HG03354 (cell line): ENCODE results near the gene TTC32.
"Not testable (repeated sequence)": the region's sequence is repeated elsewhere in the genome, so short reads cannot be mapped to it uniquely, and the experiment has no call there.

Experiments used
- ATAC-seq: cut with Tn5 transposase; IDR thresholded peaks from one replicate; pipeline ENCODE4 v1.9.1; 2021; ENCODE audit warnings: mild to moderate bottlenecking; ENCODE audit not compliant: unreplicated experiment, poor library complexity, severe bottlenecking

Gene TTC32

DNA sequence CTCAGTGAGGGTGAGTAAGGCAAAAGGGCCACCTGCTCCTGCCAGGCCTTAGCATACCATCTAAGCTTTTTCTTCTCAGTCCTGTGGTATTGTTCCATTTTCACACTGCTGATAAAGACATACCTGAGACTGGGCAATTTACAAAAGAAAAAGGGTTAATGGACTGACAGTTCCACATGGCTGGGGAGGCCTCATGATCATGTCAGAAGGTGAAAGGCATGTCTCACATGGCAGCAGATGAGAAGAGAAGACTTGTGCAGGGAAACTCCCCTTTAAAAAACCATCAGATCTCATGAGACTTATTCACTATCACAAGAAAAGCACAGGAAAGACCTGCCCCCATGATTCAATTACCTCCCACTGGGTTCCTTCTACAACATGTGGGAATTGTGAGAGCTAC lies 21.6 kb downstream of the TTC32 start:
- ATAC-seq, result not testable (repeated sequence)

DNA sequence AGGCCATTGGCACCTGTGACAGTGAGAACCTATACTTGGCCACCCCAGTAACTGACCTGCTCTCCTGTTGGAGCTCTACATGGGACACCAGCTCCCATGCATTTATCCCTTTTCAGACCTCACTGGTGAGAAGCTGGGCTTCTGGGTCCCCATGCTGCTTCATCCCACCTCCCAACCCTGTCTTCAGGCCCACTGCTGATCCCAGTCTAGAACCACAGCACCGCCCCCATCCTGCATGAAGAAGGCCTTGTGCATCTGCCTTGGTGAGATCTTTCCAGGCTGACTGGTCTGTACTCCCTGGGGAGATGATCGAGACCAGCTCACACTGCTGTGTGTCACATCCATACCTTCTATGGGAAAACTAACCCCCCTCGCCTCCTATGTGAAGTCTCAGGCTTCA lies 22.7 kb downstream of the TTC32 start:
- ATAC-seq, result no peak

DNA sequence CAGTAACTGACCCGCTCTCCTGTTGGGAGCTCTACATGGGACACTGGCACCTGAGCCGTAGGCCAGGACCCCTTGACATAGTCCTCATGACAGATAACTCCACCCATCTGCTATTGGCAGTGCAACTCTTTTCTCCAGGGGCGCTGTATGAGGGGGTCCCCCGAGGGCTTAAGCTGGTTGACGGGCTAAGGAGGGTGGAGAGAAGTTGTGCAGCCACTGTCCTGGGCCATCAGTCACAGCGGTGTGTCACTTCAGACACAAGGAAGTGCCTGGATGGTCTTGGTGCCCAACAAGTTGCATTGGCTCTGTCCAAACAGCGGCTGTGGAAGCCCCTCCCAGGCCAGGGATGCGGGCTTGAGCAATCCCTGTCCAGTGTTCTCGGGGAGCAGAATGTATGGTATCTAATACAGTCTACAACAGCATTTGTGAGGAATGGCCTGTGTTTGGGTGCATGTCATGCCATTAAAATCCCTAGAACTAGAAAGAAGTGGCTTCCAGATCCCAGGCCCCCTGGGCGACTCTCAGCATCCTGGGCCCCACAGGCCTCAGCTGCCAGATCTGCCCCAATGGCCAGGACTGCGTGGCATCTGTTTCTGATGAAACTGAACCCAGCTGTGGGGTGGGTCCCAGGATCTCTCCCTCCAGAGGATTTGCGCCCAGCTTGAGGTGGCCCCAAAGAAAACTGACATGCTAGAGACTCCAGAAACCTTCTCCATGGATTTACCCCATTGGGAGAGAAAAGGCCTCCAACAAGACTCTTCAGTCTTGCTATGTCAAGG lies 23.3 kb downstream of the TTC32 start:
- no peak for ATAC-seq

DNA sequence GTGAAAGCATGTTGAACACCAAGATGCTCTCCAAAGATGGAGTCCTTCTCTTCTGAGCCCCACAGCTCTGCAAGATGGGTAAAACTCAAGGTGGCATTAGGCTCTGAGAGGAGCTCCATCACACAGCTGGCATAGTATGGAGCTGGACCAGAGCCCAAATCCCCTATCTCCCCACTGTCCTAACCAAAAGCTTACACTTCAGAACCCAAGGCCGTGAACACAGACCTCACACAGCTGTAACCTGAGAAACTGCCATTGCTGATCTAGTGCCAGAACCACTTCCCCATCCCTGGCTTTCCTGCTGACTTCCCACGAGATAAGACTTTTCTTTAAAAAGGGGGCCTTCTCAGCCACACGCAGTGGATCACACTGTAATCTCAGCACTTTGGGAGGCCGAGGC lies 25.0 kb downstream of the TTC32 start:
- no peak for ATAC-seq

DNA sequence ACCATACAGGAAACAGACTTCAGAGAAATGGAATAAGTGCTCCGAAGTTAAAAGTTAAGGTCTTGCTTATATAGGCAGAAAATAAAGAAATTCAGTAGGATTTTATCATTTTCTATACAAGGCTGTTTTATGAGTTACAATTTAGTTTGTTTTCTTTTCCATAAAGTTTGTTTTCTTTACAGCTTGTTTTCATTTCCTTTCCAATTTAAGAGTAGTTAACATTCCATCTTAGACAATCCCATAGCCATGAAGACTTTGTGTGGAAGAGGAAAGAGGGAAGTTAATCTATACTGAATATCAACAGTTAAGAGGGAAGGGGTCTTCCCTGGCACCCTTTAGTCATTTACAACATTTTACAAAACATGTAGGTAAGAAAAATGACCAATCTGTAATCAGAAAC lies 26.5 kb downstream of the TTC32 start:
- ATAC-seq, result no peak

DNA sequence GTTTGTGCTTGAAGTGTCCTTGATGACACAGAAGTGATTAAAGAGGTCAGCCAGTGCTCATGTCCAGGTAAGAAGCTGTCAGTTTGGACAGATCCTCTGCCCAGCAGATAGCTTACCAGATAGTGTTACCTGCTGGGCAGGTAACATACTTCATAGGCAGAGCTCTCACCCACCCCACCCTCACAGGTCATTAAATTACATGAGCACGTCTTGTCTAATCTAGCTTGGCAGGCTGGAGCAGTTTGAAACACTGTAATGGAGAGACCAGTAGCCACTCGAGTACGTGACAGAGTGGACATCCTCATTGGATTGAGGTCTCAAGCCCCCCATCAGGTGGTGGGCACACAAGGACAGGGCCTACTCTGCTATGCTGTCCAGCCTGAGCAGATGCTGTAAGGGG lies 27.1 kb downstream of the TTC32 start:
- ATAC-seq, result no peak

DNA sequence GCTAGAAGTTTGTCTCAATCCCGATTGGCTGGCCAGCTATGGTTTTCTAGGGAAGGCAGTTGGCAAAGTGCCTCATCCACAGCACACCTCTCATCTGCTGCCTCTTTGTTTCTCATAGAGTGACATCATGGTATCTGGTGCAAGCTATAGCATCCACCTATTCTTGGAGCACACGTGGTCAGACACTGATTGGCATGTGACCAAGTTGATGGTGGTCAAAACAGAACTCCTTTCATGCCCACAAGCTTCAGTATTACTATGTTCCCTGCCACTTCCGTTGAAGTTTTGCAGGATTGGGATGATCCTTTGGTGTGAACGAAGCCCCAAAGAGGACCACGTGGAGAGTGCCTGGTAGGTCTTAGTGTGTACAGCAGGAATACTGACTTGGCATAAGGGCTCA lies 28.8 kb downstream of the TTC32 start:
- ATAC-seq, result no peak

DNA sequence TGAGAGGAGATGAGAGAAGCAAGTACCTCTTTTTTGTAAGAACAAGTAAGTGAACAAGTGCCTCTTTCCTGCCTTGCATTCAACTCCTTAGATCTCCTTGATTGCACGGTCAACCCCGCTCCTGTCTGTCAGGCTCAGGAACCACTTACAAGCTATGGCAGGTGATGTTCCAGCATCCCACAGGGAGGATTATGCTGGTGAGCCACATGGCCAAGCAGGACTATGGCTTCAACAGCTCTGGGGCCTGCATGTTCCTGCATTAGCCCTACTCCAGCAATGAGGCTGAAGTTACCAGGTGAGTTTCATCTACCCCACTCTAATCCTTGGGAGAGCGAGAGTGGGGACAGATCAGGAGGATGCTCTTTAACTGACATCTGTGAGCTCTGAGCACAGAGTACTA lies 29.5 kb downstream of the TTC32 start:
- no peak for ATAC-seq

DNA sequence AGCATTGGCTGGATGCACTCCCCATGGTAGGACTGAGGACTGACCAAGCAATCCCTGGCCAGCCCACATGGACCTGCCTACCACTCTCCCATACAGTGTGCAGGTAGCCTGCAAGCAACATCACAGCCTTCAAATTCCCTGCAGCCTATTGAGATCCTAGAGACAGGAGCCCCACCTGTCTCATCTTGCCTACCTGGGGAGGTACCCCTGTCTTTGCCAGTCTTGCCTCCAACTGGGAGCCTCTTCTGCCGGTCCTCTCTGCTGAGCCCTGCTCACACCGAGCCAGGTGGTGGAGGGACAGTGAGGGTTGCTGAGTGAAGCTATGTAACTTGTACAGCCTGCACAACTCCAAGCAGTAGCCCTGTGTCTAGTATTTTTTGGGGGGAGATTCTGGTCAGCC lies 29.9 kb downstream of the TTC32 start:
- ATAC-seq, result no peak

DNA sequence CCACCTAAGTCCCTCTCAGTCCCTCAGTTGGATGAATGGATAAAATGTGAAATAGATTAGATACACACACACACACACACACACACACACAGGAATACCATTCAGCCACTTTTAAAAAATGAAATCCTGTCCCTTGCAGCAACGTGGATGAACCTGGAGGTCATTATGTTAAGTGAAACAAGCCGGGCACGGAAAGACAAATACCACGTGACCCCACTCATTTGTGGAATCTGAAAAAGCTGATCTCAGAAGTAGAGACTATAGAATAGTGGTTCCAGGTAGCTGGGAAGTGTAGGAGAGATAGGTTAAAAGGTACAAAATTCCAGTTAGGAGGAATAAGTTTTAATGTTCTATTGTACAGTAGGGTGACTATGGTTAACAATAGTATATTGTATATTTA lies 31.0 kb downstream of the TTC32 start:
- no peak for ATAC-seq

DNA sequence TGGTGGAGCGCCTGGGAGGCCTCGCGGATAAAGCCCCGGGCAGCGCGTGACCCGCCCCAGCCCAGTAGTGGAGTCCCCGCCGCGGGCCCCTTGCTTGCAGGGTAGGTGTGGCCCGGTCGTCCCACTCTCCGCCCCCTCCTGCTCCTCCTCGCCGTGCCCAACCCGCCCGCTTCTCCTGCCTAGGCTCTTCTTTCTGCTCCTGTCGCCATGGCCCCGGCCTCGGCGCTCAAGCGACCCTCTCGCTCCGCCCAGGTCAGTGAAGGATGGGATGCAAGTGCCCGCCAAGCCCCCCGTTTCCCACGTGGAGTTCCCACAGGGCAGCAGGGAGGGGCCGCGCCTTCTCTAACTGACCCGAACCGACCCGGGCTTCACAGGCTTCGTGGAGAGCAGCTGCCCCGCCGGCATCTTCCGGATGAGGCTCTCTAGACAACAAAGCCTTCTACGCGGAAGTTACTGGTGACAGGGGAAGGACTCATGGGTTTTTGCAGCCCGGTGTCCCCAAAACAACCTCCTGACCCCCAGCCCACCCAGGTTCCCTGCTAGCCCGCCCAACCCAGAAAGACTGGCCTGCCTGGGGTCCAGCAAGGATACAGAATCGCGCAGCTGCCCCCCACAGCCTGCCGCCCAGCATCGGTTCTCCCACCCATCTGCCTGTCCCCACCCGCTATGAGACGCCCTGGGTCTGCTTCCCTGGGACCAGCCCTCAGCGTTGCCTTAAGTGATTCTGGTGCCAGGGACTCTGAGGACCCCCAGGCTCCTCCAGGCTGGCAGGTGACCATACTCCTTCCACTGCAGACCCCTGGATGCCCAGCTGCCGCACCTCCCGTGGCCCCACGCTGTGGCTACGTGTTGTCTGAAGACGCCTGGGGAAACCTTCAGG lies 32.8 kb downstream of the TTC32 start:
- ATAC-seq, result peak; percentile 77

DNA sequence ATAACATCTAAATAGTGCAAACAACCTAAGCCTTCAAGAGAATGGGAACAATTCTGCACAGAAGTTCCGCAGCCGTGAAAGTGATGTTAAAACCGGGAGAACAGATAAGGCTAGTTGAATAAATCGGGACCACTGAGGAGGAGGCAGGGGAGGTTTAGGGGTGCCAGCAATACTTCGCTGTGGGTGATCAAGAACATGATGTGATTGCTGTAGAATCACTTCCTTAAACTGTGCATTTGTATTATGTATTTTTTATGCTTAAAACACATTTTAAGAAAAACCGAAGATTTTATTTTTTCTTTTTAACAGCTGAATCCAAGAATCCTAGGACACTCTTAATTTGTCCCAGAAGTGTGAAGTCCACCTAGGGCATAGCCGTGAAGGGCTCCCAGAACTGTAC lies 33.6 kb downstream of the TTC32 start:
- peak; percentile 6 for ATAC-seq

DNA sequence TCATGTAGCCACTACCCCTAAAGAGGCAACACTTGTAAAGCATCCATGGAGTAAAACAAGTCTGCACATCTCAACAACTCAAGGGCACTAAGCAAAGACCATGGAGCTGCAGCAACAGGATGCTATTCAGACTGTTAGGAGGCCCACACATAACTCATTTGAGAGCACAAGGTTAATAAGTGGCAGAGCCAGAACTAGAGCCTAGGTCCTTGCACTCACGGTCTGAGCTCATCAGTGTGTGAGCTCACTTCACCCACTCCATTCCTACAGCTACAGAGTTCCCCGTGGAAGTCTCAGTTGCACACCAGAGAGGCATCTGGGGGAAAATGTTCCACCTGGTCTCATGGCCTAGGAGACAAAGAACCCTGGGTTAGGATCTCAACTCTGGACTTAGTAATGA lies 35.0 kb downstream of the TTC32 start:
- peak; percentile 71 for ATAC-seq

DNA sequence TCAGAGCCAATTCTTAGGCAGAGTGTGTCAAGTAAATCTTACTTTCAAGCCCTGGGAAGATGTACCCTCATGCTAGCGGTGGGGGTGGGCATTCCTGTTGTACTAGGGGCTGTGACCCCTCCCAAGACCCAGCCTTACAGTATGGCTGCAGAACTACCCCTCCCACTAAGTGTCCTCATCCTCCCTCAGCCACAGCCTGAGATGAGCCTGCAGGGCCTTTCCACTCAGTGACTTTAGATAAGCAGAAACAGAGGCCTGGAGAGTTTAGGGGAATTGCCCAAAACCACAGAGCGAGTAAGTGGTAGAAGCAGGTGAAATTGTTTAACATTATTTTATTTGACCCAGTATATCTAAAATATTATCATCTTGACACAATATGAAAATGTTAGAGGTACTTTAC lies 36.6 kb downstream of the TTC32 start:
- ATAC-seq, result no peak

DNA sequence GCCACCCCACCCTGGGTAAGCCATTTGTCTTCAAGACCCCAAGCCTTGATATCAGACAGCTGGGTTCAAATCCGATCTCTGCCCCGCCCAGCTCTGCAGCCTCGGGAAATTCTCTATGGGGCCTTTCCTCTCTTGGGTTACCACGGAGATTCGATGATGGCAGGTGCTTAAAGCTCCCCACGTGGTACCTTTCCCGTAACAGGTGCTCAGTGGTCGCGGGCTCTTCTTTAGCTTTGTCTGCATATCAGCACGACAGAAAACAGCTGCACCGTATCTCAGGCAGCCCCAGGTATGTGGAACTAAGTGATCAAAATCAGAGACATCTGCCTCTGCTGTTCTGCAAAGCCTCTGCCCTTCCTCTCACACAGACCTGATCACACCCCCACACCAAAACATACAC lies 37.4 kb downstream of the TTC32 start:
- ATAC-seq, result no peak

DNA sequence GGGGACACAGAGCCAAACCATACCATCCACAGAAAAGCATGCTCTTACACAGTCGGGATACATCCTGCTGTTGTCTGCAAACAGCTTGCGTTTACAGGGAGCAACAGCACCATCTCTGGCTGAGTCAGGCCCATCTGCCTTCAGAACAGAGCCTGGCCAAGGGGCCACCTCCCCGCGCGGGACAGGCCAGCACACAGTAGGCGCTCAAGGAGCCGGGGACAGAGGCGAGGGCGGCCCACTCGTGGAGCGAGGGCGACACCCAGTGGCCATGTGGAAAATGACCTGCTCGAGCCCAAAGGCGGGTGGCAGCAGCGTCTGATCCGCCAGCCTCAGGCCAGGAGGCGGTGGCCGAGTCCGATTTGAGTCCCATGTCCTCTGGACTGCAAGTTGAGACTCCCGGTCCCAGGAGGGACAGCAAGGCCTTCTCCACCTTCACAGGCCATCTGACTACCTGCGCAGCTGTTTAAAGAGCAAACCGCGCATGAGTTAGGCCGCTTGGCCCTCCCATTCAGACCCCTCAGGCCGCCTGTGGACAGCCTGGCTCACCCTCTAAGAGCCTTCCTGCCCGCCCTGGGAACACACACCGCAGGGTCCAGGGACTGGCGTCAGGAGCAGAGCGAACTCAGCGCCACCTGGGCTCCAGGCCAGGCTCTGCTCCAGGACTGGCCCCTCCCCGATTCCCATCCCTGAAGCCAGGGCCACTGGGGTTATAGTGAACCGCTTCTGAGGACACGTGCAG lies 38.3 kb downstream of the TTC32 start:
- peak; percentile 66 for ATAC-seq

DNA sequence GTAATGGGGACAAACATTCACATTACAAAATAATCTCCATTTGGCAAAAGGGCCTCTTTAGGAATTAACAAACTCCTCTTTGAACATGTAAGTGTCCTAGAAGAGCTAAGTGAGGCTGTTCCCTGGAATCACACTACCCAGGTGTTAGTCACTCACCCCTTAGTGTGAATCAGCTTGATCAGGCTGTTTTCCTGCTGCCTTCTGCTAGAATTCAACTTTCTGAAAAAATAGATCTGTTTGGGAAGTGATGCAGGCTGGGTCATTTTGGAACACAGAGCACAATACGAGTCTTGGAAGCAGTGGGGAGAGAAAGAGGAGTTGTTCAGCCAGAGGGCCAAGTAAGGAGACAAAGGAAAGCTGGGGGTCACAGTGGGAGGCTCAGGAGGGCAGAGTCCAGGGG lies 40.0 kb downstream of the TTC32 start:
- no peak for ATAC-seq

DNA sequence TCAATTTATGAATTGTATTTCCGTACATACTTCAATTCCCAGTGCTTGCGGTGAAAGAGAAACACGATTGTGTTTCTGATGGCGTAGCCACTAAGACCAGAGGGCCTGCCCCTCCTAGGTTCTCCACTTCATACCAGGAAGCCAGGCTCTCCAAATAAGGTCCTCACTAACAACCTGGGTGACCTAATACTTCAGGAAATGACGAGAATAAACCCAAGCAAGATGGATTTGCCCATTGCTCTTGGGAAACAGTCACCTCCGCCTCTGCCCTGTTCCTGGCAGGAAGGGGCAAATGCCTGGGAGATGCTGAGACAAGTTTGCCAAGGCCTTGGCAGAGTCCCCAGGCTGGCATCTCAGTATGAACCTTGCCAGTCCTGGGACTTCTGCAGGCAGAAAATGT lies 41.8 kb downstream of the TTC32 start:
- ATAC-seq, result no peak

DNA sequence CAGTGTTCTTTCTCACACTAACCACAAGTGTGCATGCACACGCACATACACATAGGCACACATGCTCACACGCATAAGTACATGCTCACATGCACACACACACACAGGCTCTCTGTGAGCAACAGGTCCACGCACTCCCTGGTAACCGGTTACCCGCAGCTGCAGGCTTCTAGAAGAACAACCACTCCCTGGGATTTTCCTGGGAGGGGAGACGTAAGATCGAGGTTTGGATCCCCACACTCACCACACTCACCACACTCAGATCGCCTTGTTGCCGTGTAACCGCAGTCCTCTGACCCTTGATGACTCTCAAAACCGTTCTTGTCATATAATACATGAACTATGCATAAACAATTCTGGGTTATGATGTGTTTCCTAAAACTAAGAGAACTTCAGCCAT lies 42.2 kb downstream of the TTC32 start:
- no peak for ATAC-seq

DNA sequence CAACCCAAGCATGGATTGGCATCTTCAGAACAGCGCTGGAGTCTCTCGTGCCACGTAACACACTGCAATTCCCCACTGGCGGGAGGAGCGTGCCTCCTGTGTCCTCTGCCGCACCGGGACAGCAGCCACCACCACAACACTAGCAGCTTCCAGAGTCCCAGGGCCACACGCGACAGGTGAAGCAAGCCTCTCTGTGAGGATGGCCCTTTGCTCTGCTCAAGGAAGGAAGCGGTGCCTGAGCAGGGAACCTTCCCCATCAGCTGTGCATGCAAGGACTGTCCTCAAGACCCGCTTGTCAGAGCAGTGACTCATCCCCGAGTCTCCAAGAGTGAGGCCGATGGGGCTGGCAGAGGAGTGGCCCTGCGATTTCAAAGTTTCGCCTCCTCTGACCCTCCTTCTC lies 44.0 kb downstream of the TTC32 start:
- ATAC-seq, result no peak

DNA sequence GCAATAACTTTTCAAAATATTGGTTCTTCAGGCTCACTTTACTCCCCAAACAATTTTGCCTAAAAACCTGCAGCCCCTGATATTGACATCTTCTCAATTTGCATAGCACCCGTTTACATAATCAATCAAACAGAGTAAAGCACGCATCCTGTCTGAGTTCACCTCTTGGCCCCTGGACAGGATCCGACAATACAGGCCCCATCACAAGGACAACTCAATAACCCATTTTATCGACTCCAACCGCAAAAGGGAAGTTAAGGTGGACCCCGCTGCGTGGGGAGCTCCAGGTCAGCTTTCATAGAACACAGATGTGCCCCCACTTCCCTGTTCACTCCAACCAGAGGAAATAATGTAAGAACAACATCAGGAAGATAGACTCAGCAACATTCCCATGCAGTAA lies 44.7 kb downstream of the TTC32 start:
- no peak for ATAC-seq
